ENCODE results near the gene CTSD.

GRCh38 chr11:1766719-1767398 lies 3.1 kb upstream of the CTSD start:
- no peak for TF ChIP-seq CTCF (IDR thresholded peaks at IDR 0.05; ENCODE audit: poor library complexity, severe bottlenecking)
- TF ChIP-seq POLR2AphosphoS5 (IDR thresholded peaks at IDR 0.05) = no peak
- TF ChIP-seq EP300 (conservative IDR thresholded peaks at IDR 0.05; ENCODE audit: poor library complexity, severe bottlenecking) = no peak
- no peak for TF ChIP-seq EZH2 (IDR thresholded peaks at IDR 0.05; ENCODE audit: borderline replicate concordance, insufficient read depth, low read length, poor library complexity, severe bottlenecking)
- no peak for TF ChIP-seq SMC3 (conservative IDR thresholded peaks at IDR 0.05; ENCODE audit: poor library complexity)

All from neural cell (in vitro differentiated cells).